Dedifferentiated amniotic fluid mesenchymal stem cell (primary cell): Measurements from ENCODE around the gene HTR6.
"Not testable (repeated sequence)": the region's sequence is repeated elsewhere in the genome, so short reads cannot be mapped to it uniquely, and the experiment has no call there.

Source experiments
- DNase-seq: peaks from one replicate; pipeline ENCODE4 v3.0.0-alpha.2; 2016; ENCODE audit errors: extremely low spot score

The HTR6 gene

GRCh38 chr1:19664453-19665185 is at the start of gene HTR6:
TSS of gene HTR6 (plus strand) at chr1:19664875. CDS start at chr1:19665754, 879 bp downstream.
- no peak for DNase-seq

- no peak for DNase-seq
These were observed 49.2 kb upstream of the HTR6 start for GRCh38 chr1:19615438-19615837.

DNA sequence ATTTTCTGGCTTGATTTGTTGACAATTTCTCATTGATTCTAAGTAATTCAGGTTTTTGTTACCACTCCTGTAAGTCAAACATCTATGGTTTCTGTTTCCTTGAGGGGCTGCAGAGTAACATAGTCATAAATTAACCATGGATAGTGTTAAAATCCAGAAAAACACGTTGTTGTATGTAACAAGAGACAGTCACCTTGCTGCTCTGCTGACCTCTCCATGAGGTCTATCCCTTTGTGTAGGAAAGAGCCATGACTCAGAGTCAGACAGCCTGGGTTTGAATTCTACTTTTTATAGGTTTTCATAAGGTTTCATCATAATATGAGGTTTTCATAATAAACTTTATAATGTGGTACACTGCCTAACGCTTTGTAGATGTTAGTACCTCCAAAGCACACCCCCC is 48.2 kb upstream of the HTR6 start:
- peak; percentile 62 for DNase-seq

GRCh38 chr1:19617376-19617775 is 47.3 kb upstream of the HTR6 start:
- no peak for DNase-seq

GRCh38 chr1:19618428-19618827 is 46.2 kb upstream of the HTR6 start:
- DNase-seq = no peak

GRCh38 chr1:19619697-19620384 is 44.8 kb upstream of the HTR6 start:
- DNase-seq = no peak

- DNase-seq = peak; percentile 28
These were observed 43.9 kb upstream of the HTR6 start for GRCh38 chr1:19620786-19621185.

GRCh38 chr1:19621274-19621950 is 43.3 kb upstream of the HTR6 start:
- no peak for DNase-seq

DNA sequence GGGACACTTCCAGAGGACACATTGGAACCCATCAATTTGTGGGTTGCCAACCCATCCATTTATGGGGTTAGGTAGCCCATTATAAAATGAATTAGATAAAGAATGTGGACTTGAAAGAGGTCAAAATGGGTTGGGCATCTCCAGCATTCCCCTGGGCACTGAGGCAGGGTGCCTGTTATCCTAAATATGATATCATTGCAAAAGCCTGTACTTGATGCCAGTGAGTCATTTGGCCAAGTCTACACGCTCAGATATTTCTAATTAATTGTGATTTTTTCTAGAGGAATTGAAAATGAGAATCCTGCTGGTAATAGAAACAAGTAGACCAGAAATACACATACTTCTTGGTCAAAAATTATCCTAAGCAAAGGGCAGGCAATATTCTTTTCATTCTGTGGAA is 42.5 kb upstream of the HTR6 start:
- peak; percentile 58 for DNase-seq

DNA sequence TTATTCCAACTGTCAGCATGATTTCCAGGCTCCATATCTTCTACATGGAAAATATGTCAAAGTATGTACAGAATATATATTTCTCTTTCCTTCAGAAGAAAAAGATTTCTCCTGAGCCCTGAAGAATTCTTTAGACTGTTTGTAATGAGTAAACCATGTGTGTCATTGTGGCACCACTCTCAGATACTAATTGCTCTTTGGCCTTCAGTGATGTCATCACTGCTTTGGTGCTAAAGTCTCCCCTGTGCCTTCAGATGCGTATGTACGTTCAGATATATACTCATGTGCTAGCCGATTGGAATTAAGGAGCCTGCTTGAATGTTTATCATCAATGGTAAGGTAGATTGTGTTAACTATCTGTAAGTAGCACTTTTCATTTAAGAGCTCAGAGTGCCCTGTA is 41.2 kb upstream of the HTR6 start:
- DNase-seq = no peak

GRCh38 chr1:19625291-19625937 is 39.3 kb upstream of the HTR6 start:
- no peak for DNase-seq

- no peak for DNase-seq
These were observed 35.8 kb upstream of the HTR6 start for GRCh38 chr1:19628879-19629278.

- DNase-seq = no peak
These were observed 35.3 kb upstream of the HTR6 start for GRCh38 chr1:19629357-19629756.

- not testable (repeated sequence) for DNase-seq
These were observed 34.5 kb upstream of the HTR6 start for GRCh38 chr1:19630192-19630591.

DNA sequence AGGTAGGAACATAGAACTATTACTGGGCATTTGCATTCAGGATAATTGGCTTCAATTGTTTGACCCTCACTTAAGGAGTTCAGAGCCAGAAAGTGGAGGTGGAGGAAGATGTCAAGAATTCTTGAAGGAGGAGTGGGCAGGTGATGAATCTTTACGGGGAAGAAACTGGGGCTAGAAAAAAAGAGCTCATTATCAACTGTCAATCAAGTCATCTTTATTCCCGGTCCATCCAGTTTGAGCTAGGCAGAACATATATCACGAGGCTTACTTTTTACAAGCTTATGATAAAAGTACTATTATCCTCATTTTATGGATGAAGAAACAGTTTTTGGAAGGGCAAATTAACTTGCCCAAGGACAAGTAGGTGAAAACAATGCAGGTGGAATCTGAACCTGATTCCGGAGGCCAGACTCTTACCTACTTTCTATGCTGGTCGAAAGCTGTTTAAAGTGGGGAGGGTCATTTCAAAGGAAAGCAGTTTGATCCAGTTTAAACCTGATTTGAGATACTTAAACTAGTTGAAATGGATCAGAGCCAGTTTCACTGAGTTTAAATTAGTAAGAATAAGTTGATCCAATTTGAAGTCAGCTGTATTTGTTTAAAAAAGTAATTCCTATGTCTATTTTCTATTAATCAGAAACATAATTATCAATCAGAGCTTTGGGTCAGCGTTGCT is 33.8 kb upstream of the HTR6 start:
- no peak for DNase-seq

DNA sequence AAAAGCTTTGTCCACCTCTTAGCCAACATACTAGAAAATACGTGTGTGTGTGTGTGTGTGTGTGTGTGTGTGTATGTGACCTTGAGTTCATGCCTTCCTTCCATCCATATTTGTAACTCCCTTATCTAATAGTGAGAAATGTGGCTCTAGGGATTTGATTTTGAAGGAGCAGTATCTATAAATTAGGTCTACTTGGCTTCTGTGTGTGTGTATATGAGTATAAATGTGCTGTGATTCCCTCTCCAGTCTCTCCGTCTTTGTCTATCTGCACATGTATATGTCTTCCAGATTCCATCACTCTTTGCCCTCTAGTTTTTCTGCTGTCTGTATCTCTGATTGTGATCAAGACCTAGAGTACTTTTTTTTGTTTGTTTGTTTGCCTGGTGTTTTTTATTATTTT is 32.5 kb upstream of the HTR6 start:
- no peak for DNase-seq

DNA sequence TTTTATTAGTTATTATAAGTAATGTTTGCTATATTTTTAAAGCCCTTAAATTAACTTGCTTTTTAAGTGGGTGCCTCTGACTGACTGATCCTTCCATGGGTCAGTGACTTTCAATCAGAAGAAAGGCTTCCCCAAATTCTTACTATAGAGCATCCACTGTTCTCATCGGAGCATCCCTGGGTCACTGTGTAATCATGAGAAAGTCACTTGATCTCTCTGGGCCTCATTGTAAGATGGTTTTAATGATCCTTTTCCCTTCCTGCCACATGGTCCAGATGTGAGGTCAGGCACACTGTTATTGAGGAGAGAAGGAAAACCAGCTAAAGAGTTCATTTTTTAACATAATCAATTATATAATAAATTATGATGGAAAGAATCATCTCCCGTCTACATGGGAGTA is 31.6 kb upstream of the HTR6 start:
- DNase-seq = no peak

DNA sequence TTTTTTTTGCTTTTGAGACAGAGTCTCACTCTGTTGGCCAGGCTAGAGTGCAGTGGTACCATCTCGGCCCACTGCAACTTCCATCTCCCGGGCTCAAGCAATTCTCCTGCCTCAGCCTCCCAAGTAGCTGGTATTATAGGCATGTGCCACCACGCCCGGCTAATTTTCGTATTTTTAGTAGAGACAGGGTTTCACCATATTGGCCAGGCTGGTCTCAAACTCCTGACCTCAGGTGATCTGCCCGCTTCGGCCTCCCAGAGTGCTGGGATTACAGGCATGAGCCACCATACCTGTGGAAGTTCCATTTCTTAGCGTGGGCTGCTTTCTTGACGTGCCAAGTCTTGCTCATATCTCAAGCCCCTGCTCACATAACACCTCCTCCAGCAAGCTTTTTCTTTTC is 29.6 kb upstream of the HTR6 start:
- DNase-seq = not testable (repeated sequence)

DNA sequence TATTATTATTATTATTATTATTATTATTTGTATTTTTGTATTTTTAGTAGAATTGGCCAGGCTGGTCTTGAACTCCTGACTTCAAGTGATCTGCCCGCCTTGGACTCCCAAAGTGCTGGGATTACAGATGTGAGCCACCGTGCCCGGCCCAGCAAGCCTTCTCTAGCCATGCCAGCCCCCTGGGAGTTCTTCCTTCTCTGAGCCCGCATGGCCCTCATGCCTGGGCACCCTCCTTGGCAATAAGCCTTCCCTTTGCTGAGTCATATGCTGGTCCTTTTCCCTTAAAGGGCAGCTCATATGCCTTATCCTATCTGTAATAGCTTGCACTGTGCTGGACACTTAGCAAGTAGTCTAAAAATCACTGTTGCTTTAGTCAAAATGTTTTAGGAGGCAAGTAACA is 29.0 kb upstream of the HTR6 start:
- no peak for DNase-seq

- no peak for DNase-seq
These were observed 28.6 kb upstream of the HTR6 start for GRCh38 chr1:19636065-19636464.

DNA sequence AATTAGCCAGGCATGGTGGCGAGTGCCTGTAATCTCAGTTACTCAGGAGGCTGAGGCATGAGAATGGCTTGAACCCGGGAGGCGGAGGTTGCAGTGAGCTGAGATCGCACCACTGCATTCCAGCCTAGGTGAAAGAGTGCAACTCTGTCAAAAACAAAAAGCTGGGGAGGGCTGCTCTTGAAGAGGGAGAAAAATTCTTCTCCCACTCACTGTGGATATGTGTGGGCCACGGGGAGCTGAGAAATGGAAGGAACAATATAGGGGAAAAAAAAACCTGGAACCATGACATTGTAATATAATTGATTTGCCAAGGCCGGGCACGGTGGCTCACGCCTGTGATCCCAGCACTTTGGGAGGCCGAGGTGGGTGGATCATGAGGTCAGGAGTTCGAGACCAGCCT is 27.9 kb upstream of the HTR6 start:
- not testable (repeated sequence) for DNase-seq

DNA sequence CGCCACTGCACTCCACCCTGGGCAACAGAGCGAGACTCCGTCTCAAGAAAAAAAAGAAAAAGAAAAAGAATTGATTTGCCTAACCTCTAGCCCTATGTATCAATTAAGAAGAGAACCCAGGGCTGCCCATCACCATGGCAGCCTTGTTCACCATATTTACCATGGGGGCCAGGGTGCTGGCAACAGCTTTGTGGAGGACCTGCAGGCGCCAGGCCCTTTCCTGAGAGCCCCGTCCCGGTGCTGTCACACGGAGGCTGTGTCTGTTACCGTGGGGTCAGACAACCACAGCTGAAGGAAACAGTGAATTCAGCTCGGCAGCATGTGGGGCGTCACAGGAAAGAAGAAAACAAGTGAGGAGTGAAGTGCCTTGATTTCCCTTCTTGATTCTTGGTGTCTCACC is 27.1 kb upstream of the HTR6 start:
- no peak for DNase-seq
